MM.1S (cell line): ENCODE data around the gene KRTAP19-8.
A peak's percentile ranks its signal among the peaks of the same experiment; 100 is the strongest.

ENCODE experiments used
- DNase-seq: peaks from one replicate; pipeline ENCODE4 v3.0.0-alpha.2; 2015
- H2AFZ ChIP-seq: fragments of 300-600 bp; sonication (generic); 2 replicates; pipeline ENCODE4 v1.6.0; 2016; ENCODE audit warnings: antibody characterized with exemption, low read length
- H3F3A ChIP-seq: fragments of 300-600 bp; sonication (generic); 2 replicates; pipeline ENCODE4 v1.6.1; 2016; ENCODE audit warnings: mild to moderate bottlenecking, antibody characterized with exemption, low read length, moderate library complexity, mixed read lengths; ENCODE audit not compliant: insufficient read depth
- H3K27ac ChIP-seq: fragments of 300-600 bp; sonication (generic); 2 replicates; pipeline ENCODE4 v1.5.1; 2016; ENCODE audit warnings: mild to moderate bottlenecking, low read length
- H3K27me3 ChIP-seq: fragments of 300-600 bp; sonication (generic); replicated peaks from 2 replicates; pipeline ENCODE4 v1.6.0; 2016; ENCODE audit warnings: low read length; ENCODE audit not compliant: insufficient read depth
- H3K36me3 ChIP-seq: fragments of 300-600 bp; sonication (generic); replicated peaks from 2 replicates; pipeline ENCODE4 v1.6.1; 2016; ENCODE audit warnings: mild to moderate bottlenecking, low read length, mixed read lengths; ENCODE audit not compliant: insufficient read depth
- H3K4me1 ChIP-seq: fragments of 300-600 bp; sonication (generic); 2 replicates; pipeline ENCODE4 v1.6.1; 2016; ENCODE audit warnings: low read length, mixed read lengths
- H3K4me2 ChIP-seq: fragments of 300-600 bp; sonication (generic); 2 replicates; pipeline ENCODE4 v1.6.0; 2016; ENCODE audit warnings: low read depth, low read length
- H3K4me3 ChIP-seq: fragments of 300-600 bp; sonication (generic); 2 replicates; pipeline ENCODE4 v1.5.1; 2016; ENCODE audit warnings: low read length, mixed read lengths
- H3K79me2 ChIP-seq: fragments of 300-600 bp; sonication (generic); 2 replicates; pipeline ENCODE4 v1.6.1; 2016; ENCODE audit warnings: mixed run types, low read length, mixed read lengths
- H3K9ac ChIP-seq: fragments of 300-600 bp; sonication (generic); 2 replicates; pipeline ENCODE4 v1.6.1; 2016; ENCODE audit warnings: low read length, mixed read lengths
- H3K9me2 ChIP-seq: fragments of 300-600 bp; sonication (generic); replicated peaks from 2 replicates; pipeline ENCODE4 v1.6.1; 2016; ENCODE audit warnings: mild to moderate bottlenecking, low read length, mixed read lengths; ENCODE audit not compliant: insufficient read depth
- H3K9me3 ChIP-seq: fragments of 300-600 bp; sonication (generic); replicated peaks from 2 replicates; pipeline ENCODE4 v1.6.1; 2016; ENCODE audit warnings: mild to moderate bottlenecking, low read length, mixed read lengths; ENCODE audit not compliant: insufficient read depth
- H4K20me1 ChIP-seq: fragments of 300-600 bp; sonication (generic); 2 replicates; pipeline ENCODE4 v1.6.1; 2016; ENCODE audit warnings: mild to moderate bottlenecking, low read length, moderate library complexity, mixed read lengths; ENCODE audit not compliant: insufficient read depth
- EZH2 ChIP-seq: fragments of 300-600 bp; sonication (generic); optimal IDR thresholded peaks from 2 replicates; pipeline ENCODE3; 2017; ENCODE audit warnings: low read depth, mild to moderate bottlenecking, antibody characterized with exemption, low read length, mixed read lengths
- EZH2phosphoT487 ChIP-seq: fragments of 300-600 bp; sonication (generic); IDR thresholded peaks from 2 replicates; pipeline ENCODE4 v1.6.1; 2018; ENCODE audit warnings: antibody characterized with exemption, low read length
- TF ChIP-seq, protein P1 (sequence below): fragments of 300-600 bp; sonication (generic); IDR thresholded peaks from 2 replicates; pipeline ENCODE4 v1.5.1; 2016; ENCODE audit warnings: antibody characterized with exemption, low read length, mixed read lengths

KRTAP19-8 gene

DNA sequence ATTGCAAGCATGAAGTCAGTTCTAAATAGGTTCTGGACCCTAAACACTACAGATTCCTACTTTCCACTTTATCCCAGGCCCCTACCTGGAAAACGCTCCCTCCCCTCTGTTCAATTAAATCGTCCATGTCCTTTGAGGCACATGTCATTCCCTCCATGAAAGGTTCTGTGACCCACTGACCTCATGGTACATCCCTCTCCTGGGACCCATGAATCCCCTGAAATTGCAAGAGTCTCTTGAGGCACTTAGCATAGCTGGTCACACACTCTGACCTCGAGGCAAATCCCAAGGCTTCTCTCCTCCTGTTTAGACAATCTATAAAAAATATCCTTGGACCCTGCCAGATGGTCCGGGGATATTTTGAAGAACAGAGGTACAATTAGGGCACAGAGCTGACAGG is 34.3 kb upstream of the KRTAP19-8 start:
- Histone ChIP-seq H3K4me2 (no peak overlapping the region), H3K9ac (no peak overlapping the region), H3K36me3 (no peaks in the 10 kb centered on the region), H3F3A (no peaks in the 10 kb centered on the region), H2AFZ (no peak overlapping the region), H3K4me3 (no peak overlapping the region), H3K4me1 (no peaks in the 10 kb centered on the region), H3K27me3 (no peaks in the 10 kb centered on the region), H3K9me3 (no peaks in the 10 kb centered on the region), H3K9me2 (no peaks in the 10 kb centered on the region), H4K20me1 (no peaks in the 10 kb centered on the region), H3K27ac (no peak overlapping the region), H3K79me2 (no peaks in the 10 kb centered on the region)
- no peak for DNase-seq
- TF ChIP-seq EZH2phosphoT487 = no peak
- TF ChIP-seq EZH2 = no peak
- TF ChIP-seq, protein P1, sequence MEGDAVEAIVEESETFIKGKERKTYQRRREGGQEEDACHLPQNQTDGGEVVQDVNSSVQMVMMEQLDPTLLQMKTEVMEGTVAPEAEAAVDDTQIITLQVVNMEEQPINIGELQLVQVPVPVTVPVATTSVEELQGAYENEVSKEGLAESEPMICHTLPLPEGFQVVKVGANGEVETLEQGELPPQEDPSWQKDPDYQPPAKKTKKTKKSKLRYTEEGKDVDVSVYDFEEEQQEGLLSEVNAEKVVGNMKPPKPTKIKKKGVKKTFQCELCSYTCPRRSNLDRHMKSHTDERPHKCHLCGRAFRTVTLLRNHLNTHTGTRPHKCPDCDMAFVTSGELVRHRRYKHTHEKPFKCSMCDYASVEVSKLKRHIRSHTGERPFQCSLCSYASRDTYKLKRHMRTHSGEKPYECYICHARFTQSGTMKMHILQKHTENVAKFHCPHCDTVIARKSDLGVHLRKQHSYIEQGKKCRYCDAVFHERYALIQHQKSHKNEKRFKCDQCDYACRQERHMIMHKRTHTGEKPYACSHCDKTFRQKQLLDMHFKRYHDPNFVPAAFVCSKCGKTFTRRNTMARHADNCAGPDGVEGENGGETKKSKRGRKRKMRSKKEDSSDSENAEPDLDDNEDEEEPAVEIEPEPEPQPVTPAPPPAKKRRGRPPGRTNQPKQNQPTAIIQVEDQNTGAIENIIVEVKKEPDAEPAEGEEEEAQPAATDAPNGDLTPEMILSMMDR = no peak

DNA sequence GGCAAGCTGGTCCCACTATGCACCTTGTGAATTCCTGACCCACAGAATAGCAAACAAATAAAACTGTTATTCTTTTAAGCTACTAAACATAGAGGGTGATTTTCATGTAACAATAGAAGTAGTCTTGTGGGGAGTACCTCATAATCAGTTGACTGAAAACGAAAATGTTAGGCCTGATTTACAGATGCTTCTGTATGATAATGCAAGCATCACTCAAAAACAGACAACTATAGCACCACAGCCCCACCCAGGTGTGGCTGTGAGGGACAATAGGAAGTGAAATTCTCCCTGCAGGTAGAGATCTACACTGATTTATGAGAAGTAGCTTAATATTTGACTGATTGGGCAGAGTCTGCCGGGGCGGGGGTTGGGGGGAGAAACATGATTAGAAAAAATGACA is 26.5 kb upstream of the KRTAP19-8 start:
- Histone ChIP-seq H3K27me3 (no peaks in the 10 kb centered on the region), H3K9me3 (no peaks in the 10 kb centered on the region), H3K9me2 (no peaks in the 10 kb centered on the region), H3F3A (no peaks in the 10 kb centered on the region), H3K4me1 (peaks cover 9% of the 10 kb centered on the region), H4K20me1 (no peaks in the 10 kb centered on the region), H3K4me3 (no peak overlapping the region), H3K27ac (no peak overlapping the region), H3K79me2 (no peaks in the 10 kb centered on the region), H3K9ac (no peak overlapping the region), H3K4me2 (no peak overlapping the region), H2AFZ (no peak overlapping the region), H3K36me3 (no peaks in the 10 kb centered on the region)
- TF ChIP-seq, protein P1 = no peak
- TF ChIP-seq EZH2 = no peak
- DNase-seq = peak; percentile 10

DNA sequence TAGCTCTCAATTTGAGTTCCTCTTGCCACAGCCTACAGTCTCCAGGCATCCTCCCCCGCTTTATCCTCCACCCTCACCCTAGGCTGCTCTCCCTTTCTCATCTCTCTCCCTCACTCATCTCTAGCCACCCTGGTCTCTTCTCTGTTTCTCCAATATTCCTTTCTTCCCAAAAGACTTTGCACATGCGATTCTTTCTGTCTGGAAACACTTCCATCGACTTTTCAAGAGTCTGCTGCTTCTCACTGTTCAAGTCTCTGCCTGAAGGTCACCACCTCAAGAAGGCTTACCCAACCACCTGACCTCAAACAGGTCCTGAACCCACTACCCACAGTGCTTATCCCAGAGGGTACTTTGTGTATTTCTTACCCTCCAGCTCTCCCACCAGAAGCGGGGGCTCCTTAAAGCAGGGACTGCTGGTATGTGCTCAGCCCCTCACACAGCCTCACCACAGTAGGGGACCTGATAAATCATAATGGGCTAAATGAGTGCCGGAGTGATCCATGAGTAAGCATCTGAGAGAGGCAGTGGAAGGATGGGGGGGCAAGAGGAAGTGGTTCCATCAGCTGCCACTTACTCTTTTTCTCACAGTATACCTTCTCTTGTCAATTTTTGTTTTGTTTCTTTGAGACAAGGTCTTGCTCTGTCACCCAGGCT is 14.3 kb upstream of the KRTAP19-8 start:
- Histone ChIP-seq H3F3A (no peaks in the 10 kb centered on the region), H2AFZ (no peak overlapping the region), H3K9me3 (no peaks in the 10 kb centered on the region), H3K9me2 (no peaks in the 10 kb centered on the region), H3K4me2 (no peak overlapping the region), H4K20me1 (no peaks in the 10 kb centered on the region), H3K27ac (no peak overlapping the region), H3K79me2 (no peaks in the 10 kb centered on the region), H3K36me3 (no peaks in the 10 kb centered on the region), H3K27me3 (no peaks in the 10 kb centered on the region), H3K4me3 (no peak overlapping the region), H3K4me1 (no peaks in the 10 kb centered on the region), H3K9ac (no peak overlapping the region)
- TF ChIP-seq EZH2phosphoT487 (no peak), EZH2 (no peak)
- TF ChIP-seq, protein P1 = no peak
- DNase-seq = no peak
